Uterus (tissue), 4 donors: ENCODE measurements around the gene LRP3. TPM values are rescaled to one million over a fixed set of nuclear protein-coding genes. Genes with fewer than 3 reads are reported as not detected.
"Not testable (repeated sequence)": the region's sequence is repeated elsewhere in the genome, so short reads cannot be mapped to it uniquely, and the experiment has no call there.

Experiments
- DNase-seq, 2 donors: peaks; one replicate each; pipeline ENCODE4 v3.0.0-alpha.2; 2019 to 2020
- H3K27ac ChIP-seq, 2 donors: fragments of 200-600 bp; sonication (generic); 1 replicate in 1 of 2; 2 replicates in 1 of 2; pipeline ENCODE4 v1.5.1; 2016 to 2018
- H3K27me3 ChIP-seq, 2 donors: fragments of 200-600 bp; sonication (generic); one replicate each; pipeline ENCODE4 v1.5.1; 2018 to 2019; ENCODE audit warnings: control low read depth in 1 of 2
- H3K36me3 ChIP-seq, 2 donors: fragments of 200-600 bp; sonication (generic); one replicate each; pipeline ENCODE4 v1.5.1; 2019; ENCODE audit warnings: control low read depth in 1 of 2
- H3K4me1 ChIP-seq, 2 donors: fragments of 200-600 bp; sonication (generic); one replicate each; pipeline ENCODE4 v1.5.1; 2018 to 2019; ENCODE audit warnings: control low read depth in 1 of 2
- H3K4me3 ChIP-seq, 2 donors: fragments of 200-600 bp; sonication (generic); 1 replicate in 1 of 2; 2 replicates in 1 of 2; pipeline ENCODE4 v1.5.1; 2018 to 2019; ENCODE audit warnings: mild to moderate bottlenecking in 1 of 2
- H3K9me3 ChIP-seq, 2 donors: fragments of 200-600 bp; sonication (generic); one replicate each; pipeline ENCODE4 v1.5.1; 2019; ENCODE audit warnings: control low read depth in 1 of 2
- CTCF ChIP-seq, 4 experiments: fragments of 200-600 bp in 2 of 4; fragments of 450-650 bp in 2 of 4; sonication (generic) in 2 of 4; IDR thresholded peaks; one replicate each; pipeline ENCODE4 v1.5.1; 2016 to 2019; ENCODE audit warnings: antibody characterized with exemption in 4 of 4, mild to moderate bottlenecking in 2 of 4, moderate library complexity in 1 of 4
- POLR2A ChIP-seq, 2 donors: fragments of 450-650 bp; IDR thresholded peaks; one replicate each; pipeline ENCODE4 v1.6.1; 2016; ENCODE audit warnings: antibody characterized with exemption in 2 of 2, mild to moderate bottlenecking in 1 of 2, moderate library complexity in 1 of 2
- intact Hi-C: fragments of 100-400 bp; cut with DNase I; formaldehyde crosslinking; loops from one replicate; pipeline ENCODE4 v1.15.1; 2023; ENCODE audit warnings: low total_unique reads
- total RNA-seq, 4 donors: library from RNA; depleted of rRNA in 3 of 4; stranded (reverse); fragments of >200 nt in 3 of 4; gene quantifications; one replicate each; pipeline versions ENCODE4 v1.1.0 to v1.2.4, GENCODE V29; 2014 to 2023
- donor health status: DM: yes; HTN: yes; CAD: no.

Gene LRP3
- total RNA-seq, 4 donors from 2014 or later: 5.9 to 26.9 (median 23.3) TPM

DNA sequence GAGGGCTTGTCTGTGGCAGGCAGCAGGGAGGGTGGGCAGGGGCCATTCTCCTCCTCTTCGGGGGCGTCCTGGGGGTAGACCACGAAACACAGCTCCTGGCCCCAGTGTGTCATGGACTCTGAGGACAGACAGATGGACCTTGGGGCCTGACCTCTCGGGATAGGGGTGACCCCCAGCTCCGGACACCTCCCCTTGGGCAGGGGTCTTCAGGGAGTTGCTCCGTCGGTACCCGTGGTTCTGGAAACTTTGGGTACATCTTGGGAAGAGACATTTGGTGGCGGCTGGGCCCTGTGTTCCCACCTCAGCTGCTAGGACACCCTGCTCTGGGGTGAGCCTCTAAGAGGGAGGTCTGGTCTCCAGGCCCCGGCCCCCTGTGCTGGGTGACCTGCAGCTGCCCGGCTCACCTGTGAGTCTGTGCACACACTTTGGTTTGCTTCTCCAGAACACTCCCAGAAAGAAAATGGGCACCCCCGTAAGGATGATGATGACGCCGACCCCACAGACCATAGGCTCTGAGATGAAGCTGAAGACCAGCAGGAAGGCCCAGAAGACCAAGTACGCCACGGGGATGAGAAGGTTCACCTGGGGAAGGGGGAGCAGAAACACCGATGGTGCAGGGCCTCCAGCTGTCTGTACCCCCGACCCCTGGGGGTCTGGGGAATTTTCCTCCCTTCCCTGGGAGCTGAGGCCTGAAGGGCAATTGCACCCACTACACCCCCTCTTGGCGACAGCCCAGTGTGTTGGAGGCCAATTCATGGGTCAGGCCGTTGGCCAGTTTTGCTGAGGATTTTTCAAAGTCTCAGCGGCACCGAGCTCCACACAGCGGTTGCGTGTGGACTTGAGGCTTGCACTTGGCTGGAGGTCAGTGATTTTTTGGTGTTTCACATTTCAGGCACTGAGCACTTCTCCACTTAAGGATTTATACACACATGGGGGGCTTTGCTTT, 15.0 kb downstream of the LRP3 start:
- no peaks in the 10 kb centered on the region for H3K4me1 ChIP-seq
- H3K36me3 ChIP-seq: no peaks in the 10 kb centered on the region
- TF ChIP-seq CTCF (IDR thresholded peaks at IDR 0.05): no peak
- no peak for TF ChIP-seq POLR2A (IDR thresholded peaks at IDR 0.05)
- no peaks in the 10 kb centered on the region for H3K27me3 ChIP-seq
- no peak overlapping the region for H3K4me3 ChIP-seq
- no peak overlapping the region for H3K27ac ChIP-seq
- intact Hi-C loops: no loop called here
- DNase-seq: no peak
- no peaks in the 10 kb centered on the region for H3K9me3 ChIP-seq

GRCh38 chr19:33209850-33210230, 15.7 kb downstream of the LRP3 start:
- H3K4me1 ChIP-seq, H3K4me3 ChIP-seq, DNase-seq, H3K36me3 ChIP-seq, H3K9me3 ChIP-seq, intact Hi-C loops, H3K27me3 ChIP-seq, H3K27ac ChIP-seq: not testable (repeated sequence)

DNA sequence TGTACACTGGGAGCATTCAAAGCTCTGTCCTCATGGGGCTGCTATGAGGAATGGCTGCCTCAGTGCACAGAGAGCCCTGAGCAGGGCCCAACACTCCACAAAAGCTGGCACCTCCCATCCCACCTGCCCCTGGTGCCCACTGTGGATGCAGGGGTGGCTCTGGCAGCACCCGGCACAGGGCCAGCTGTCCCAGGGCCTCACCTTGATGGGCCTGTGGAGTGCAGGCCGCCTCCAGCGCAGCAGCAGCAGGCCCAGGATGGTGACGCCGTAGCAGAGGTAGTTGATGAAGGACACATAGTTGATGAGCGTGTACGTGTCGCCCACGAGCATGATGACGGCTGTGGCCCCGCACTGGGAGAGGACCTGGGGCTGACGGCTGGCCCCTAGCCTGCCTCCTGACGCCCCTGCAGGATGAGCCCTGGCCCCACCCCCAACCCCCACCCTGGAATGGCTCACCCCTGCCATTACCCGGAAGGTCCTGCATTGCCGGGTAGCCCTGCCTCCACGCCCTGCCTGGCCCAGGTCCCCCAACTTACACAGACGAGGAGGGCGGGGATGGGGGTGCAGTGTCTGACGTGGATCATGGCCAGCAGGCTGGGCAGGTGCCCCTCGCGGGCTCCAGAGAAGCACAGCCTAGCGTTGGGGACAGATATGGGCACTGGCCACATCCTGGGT, 16.3 kb downstream of the LRP3 start:
- TF ChIP-seq POLR2A (IDR thresholded peaks at IDR 0.05): no peak
- TF ChIP-seq CTCF (IDR thresholded peaks at IDR 0.05): no peak
- no peak for DNase-seq
- intact Hi-C loops: no loop called here
- Histone ChIP-seq H3K27ac (no peak overlapping the region), H3K4me3 (no peak overlapping the region), H3K9me3 (no peaks in the 10 kb centered on the region), H3K4me1 (no peaks in the 10 kb centered on the region), H3K27me3 (no peaks in the 10 kb centered on the region), H3K36me3 (no peaks in the 10 kb centered on the region)

DNA sequence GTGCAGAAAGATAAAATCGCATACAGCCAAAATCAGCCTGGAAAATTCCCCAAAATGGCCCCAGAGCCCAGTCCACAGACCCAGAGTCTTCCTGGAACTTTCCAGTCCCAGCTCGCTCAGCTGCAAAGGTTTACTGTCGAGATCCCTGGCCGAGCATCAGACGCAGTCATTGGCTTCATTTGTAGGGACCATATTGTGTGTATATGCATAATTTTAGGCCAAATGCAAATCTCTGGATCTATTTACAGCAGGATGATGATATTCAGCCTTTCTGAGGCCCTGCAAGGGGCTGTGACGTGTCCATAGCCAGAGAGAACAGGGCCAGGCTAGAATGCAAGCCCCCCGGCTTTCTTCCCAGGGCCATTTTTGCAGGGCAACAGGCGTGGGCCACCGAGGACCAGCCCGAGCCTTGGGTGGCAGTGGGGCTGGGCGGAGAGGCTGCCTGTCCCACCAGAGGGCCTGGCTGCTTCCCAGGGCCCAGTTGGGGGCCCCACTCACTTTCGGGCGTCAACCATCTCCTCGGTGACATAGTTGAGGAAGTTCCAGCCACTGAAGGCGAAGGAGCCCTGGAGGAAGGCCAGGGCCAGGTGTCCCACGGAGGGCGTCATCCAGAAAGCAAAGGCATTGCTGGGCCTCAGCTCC, 17.8 kb downstream of the LRP3 start:
- no peak overlapping the region for H3K4me3 ChIP-seq
- no peak for DNase-seq
- no peak for TF ChIP-seq CTCF (IDR thresholded peaks at IDR 0.05)
- TF ChIP-seq POLR2A (IDR thresholded peaks at IDR 0.05): no peak
- H3K9me3 ChIP-seq: no peaks in the 10 kb centered on the region
- H3K36me3 ChIP-seq: no peaks in the 10 kb centered on the region
- no peak overlapping the region for H3K27ac ChIP-seq
- intact Hi-C loops: no loop called here
- H3K4me1 ChIP-seq: no peaks in the 10 kb centered on the region
- no peaks in the 10 kb centered on the region for H3K27me3 ChIP-seq

GRCh38 chr19:33212436-33213172, 18.5 kb downstream of the LRP3 start:
- Histone ChIP-seq H3K27me3 (no peaks in the 10 kb centered on the region), H3K36me3 (no peaks in the 10 kb centered on the region), H3K4me3 (no peak overlapping the region), H3K4me1 (no peaks in the 10 kb centered on the region), H3K9me3 (no peaks in the 10 kb centered on the region), H3K27ac (no peak overlapping the region)
- intact Hi-C loops: no loop called here
- no peak for TF ChIP-seq POLR2A (IDR thresholded peaks at IDR 0.05)
- no peak for TF ChIP-seq CTCF (IDR thresholded peaks at IDR 0.05)
- DNase-seq: no peak
